Measurements from ENCODE around the gene COG7. TPM values are rescaled to one million over a fixed set of nuclear protein-coding genes. Genes with fewer than 3 reads are reported as not detected.

Gene COG7
- total RNA-seq, 1 experiment from 2014 or later: 38.3 TPM

DNA sequence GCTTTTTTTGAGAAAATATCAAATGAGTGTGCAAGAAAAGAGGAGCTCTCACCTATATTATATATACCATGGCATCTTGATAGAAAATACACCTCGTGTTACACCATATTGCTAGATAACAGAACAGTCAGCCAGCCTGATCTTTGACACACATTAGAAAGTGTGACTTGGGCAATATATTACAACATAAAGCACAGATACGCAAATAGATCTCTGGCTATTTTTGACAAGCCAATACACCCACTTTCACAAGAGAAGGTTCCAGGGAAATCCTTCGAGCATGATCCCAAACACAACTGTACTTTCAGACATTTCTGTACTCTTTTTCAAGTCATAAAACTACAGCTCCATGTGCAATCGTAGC lies 47.9 kb upstream of the COG7 start:
- intact Hi-C loops (cut with micrococcal nuclease; ENCODE audit: unreplicated experiment): no loop called here
- H3K4me3 ChIP-seq: no peak overlapping the region
- H3K9me2 ChIP-seq (ENCODE audit: insufficient read depth): no peaks in the 10 kb centered on the region
- H3K4me1 ChIP-seq (replicated peaks; ENCODE audit: insufficient read depth): peaks cover 20% of the 10 kb centered on the region
- ChIA-PET POLR2A (ENCODE audit: unreplicated experiment) (no interaction called here), CTCF (no interaction called here)
- no TSS peak for BruUV-seq (replicated peaks)
- no peak overlapping the region for H2AFZ ChIP-seq
- no peak overlapping the region for H3K27ac ChIP-seq
- no peaks in the 10 kb centered on the region for H3K9me3 ChIP-seq (ENCODE audit: insufficient read depth, low read depth)
- H3K36me3 ChIP-seq (ENCODE audit: low read depth): no peaks in the 10 kb centered on the region
- peaks cover 20% of the 10 kb centered on the region for H3F3A ChIP-seq (ENCODE audit: insufficient read depth, low read depth)
- no peak overlapping the region for H3K4me2 ChIP-seq
- no peaks in the 10 kb centered on the region for H3K27me3 ChIP-seq (ENCODE audit: insufficient read depth, low read depth)
- H3K79me2 ChIP-seq (ENCODE audit: low read depth): peaks cover 63% of the 10 kb centered on the region
- peaks cover 36% of the 10 kb centered on the region for H4K20me1 ChIP-seq (ENCODE audit: insufficient read depth)
- no peak for DNase-seq
- TF ChIP-seq EZH2 (IDR thresholded peaks at IDR 0.05; ENCODE audit: low read depth): no peak
- TF ChIP-seq, protein P1, sequence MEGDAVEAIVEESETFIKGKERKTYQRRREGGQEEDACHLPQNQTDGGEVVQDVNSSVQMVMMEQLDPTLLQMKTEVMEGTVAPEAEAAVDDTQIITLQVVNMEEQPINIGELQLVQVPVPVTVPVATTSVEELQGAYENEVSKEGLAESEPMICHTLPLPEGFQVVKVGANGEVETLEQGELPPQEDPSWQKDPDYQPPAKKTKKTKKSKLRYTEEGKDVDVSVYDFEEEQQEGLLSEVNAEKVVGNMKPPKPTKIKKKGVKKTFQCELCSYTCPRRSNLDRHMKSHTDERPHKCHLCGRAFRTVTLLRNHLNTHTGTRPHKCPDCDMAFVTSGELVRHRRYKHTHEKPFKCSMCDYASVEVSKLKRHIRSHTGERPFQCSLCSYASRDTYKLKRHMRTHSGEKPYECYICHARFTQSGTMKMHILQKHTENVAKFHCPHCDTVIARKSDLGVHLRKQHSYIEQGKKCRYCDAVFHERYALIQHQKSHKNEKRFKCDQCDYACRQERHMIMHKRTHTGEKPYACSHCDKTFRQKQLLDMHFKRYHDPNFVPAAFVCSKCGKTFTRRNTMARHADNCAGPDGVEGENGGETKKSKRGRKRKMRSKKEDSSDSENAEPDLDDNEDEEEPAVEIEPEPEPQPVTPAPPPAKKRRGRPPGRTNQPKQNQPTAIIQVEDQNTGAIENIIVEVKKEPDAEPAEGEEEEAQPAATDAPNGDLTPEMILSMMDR (conservative IDR thresholded peaks at IDR 0.05): no peak

DNA sequence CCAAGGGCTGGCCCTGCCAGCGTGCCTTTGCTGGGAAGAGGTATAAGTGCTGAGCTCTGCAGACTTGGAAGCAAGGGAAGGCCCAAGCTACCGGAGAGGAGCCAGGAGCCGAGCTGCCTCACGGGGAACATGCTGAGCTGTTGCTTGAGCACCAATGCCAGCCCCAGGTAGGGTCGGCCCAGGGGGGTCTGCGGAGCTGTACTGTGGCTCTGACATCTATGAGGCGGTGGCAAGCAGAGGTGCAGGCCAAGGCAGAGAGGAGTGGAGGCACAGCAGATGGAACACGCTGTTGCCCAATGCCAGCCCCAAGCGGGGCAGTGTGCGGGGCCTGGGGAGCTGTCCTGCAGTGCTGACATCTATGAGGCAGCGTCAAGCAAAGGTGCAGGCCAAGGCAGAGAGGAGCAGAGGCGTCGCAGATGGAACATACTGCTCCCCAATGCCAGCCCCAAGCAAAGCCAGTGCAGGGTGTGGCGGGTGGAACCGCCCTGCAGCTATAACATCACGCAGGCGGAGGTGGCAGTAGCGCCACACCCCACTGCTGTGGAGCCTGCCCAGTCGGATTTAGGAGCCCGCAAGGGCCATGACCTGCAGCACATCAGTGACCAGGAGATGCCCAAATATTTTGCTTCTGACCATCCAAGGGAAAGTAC lies 47.3 kb upstream of the COG7 start:
- TF ChIP-seq, protein P1 (conservative IDR thresholded peaks at IDR 0.05): no peak
- no peak for TF ChIP-seq EZH2 (IDR thresholded peaks at IDR 0.05; ENCODE audit: low read depth)
- intact Hi-C loops (cut with micrococcal nuclease; ENCODE audit: unreplicated experiment): no loop called here
- Histone ChIP-seq H3K79me2 (ENCODE audit: low read depth) (peaks cover 61% of the 10 kb centered on the region), H3K27ac (no peak overlapping the region), H3K4me1 (replicated peaks; ENCODE audit: insufficient read depth) (peaks cover 19% of the 10 kb centered on the region), H3K9me3 (ENCODE audit: insufficient read depth, low read depth) (no peaks in the 10 kb centered on the region), H3F3A (ENCODE audit: insufficient read depth, low read depth) (peaks cover 15% of the 10 kb centered on the region), H2AFZ (no peak overlapping the region), H3K4me3 (no peak overlapping the region), H4K20me1 (ENCODE audit: insufficient read depth) (peaks cover 32% of the 10 kb centered on the region), H3K27me3 (ENCODE audit: insufficient read depth, low read depth) (no peaks in the 10 kb centered on the region), H3K36me3 (ENCODE audit: low read depth) (no peaks in the 10 kb centered on the region; the same call in 1 of the 2 replicates), H3K4me2 (no peak overlapping the region), H3K9me2 (ENCODE audit: insufficient read depth) (no peaks in the 10 kb centered on the region)
- ChIA-PET CTCF (no interaction called here), POLR2A (ENCODE audit: unreplicated experiment) (interaction anchor here (0.6 kb wide), 1 partner anchor 96 kb away, joined by 8 read pairs; no protein-coding TSS in a partner anchor)
- DNase-seq: no peak
- no TSS peak for BruUV-seq (replicated peaks)

DNA sequence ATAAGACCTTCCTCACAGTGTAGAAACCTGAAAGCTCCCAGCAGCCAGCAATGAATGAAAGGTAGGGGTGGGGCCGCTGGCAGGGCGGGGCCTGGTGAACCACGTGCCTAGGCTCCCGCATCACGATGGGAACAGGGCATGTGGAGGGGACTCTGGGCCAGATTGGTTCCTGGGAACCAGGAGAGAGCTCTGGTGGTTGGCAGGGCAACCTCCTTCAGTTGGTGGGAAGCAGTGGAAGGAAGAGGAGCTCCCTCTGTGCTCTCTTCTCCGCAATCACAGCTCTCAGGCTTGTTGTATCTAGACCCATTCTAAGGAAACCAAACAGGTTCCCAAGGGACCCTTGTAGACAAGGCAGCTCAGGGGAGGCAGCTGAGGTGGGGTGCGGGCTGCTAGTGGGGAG lies 46.8 kb upstream of the COG7 start:
- TF ChIP-seq, protein P1 (conservative IDR thresholded peaks at IDR 0.05): no peak
- TF ChIP-seq EZH2 (IDR thresholded peaks at IDR 0.05; ENCODE audit: low read depth): no peak
- POLR2A ChIA-PET (ENCODE audit: unreplicated experiment): no interaction called here
- Histone ChIP-seq H3K4me2 (no peak overlapping the region), H3K36me3 (ENCODE audit: low read depth) (no peaks in the 10 kb centered on the region; the same call in 1 of the 2 replicates), H3K27me3 (ENCODE audit: insufficient read depth, low read depth) (no peaks in the 10 kb centered on the region), H3K4me1 (replicated peaks; ENCODE audit: insufficient read depth) (peaks cover 14% of the 10 kb centered on the region), H3K4me3 (no peak overlapping the region), H3K9me3 (ENCODE audit: insufficient read depth, low read depth) (no peaks in the 10 kb centered on the region), H3K27ac (no peak overlapping the region), H4K20me1 (ENCODE audit: insufficient read depth) (peaks cover 27% of the 10 kb centered on the region), H3K9me2 (ENCODE audit: insufficient read depth) (no peaks in the 10 kb centered on the region), H2AFZ (no peak overlapping the region), H3K79me2 (ENCODE audit: low read depth) (peaks cover 56% of the 10 kb centered on the region), H3F3A (ENCODE audit: insufficient read depth, low read depth) (peaks cover 10% of the 10 kb centered on the region)
- intact Hi-C loops (cut with micrococcal nuclease; ENCODE audit: unreplicated experiment): no loop called here
- DNase-seq: no peak
- BruUV-seq (replicated peaks): no TSS peak
- CTCF ChIA-PET: no interaction called here
